HG03066 (cell line): ENCODE measurements around the gene CAPZA3.
"Not testable (repeated sequence)": the region's sequence is repeated elsewhere in the genome, so short reads cannot be mapped to it uniquely, and the experiment has no call there.

Experiments
- ATAC-seq: cut with Tn5 transposase; IDR thresholded peaks from one replicate; pipeline ENCODE4 v1.9.1; 2021; ENCODE audit warnings: low read depth; ENCODE audit not compliant: unreplicated experiment

CAPZA3 gene

DNA sequence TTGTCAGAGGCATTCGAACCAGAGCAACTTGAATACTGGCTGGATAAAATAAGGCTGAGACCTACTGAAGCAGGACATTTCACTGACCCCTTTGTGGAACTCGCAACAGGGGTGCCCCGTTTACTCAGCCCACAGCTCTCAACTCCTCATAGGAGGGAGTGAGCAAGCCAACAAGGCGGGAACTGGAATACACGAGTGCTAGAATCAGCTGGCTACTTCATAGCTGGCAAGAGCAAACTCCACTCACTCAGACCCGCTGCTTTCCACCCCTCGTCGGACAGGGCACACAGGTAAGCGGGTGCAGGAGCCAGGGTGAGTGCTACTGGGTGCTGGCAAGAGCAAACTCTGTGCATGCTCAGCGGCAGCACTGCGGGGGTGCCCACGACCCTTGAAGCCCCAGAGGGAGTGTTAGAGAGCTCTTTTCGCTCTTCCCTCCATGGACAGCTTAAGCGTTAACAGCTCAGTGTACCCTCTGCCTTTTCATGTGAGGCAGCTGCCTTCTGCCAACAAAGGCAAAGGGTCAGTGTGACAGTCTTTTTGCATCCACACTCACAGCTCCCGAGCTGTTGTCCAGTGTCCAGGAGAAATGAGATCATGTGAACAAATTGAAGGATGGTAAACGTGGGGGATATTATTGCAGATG, 15.7 kb downstream of the CAPZA3 start:
- ATAC-seq, result no peak

- ATAC-seq, result no peak
These were observed 16.3 kb downstream of the CAPZA3 start for GRCh38 chr12:18754124-18754707.

DNA sequence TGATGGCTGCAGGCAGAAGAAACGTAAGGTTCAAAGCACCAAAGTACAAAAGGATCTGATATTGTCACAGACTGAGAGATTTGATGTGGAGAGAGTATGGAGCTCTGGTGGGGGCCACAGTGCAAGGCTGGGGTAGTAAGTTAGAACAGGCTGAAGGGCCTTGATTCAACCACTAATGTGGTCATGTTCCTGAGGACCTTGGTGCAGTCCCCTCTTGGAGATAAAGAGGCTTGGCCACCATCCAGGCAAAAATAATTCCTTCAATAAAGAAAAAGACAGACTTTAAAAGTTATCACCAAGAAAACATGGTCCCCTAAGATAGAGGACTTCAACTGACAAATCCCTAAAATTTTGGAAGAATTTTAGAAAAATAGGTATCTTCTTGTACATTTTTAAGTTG, 17.4 kb downstream of the CAPZA3 start:
- no peak for ATAC-seq

DNA sequence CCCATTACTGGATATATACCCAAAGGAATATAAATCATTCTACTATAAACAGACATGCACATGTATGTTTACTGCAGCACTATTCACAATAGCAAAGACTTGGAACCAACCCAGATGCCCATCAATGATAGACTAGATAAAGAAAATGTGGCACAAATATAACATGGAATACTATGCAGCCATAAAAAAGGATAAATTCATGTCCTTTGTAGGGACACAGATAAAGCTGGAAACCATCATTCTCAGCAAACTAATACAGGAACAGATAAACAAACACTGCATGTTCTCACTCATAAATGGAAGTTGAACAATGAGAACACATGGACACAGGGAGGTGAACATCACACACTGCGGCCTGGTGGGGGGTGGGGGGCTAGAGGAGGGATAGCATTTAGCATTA, 28.6 kb downstream of the CAPZA3 start:
- not testable (repeated sequence) for ATAC-seq

DNA sequence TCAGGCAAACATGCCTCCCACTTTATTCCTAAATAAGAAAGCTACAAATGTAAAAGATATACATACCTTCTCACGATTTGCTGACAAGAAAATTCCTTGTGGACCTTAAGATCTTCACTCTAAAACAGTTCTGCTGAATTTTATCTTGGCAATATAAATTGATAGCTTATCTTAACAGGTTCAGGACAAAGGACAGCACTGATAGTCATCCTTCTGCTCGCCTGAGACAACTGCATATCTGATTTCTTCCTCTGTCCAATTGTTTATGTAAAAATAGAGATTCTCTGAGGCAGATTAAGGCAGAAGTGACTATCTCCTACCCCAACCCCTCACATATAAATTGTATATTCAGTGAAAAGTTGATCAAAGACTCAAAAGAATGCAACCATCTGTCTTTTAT, 44.9 kb downstream of the CAPZA3 start:
- no peak for ATAC-seq

DNA sequence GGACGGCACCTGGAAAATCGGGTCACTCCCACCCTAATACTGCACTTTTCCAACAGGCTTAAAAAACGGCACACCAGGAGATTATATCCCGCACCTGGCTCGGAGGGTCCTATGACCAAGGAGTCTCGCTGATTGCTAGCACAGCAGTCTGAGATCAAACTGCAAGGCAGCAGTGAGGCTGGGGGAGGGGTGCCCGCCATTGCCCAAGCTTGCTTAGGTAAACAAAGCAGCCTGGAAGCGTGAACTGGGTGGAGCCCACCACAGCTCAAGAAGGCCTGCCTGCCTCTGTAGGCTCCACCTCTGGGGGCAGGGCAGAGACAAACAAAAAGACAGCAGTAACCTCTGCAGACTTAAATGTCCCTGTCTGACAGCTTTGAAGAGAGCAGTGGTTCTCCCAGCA, 47.5 kb downstream of the CAPZA3 start:
- not testable (repeated sequence) for ATAC-seq
